GM18873 (cell line): ENCODE data around the gene KAZN.

Experiments used
- ATAC-seq: cut with Tn5 transposase; IDR thresholded peaks from one replicate; pipeline ENCODE4 v1.9.1; 2021; ENCODE audit warnings: mild to moderate bottlenecking, moderate library complexity, moderate number of reproducible peaks; ENCODE audit not compliant: unreplicated experiment, low FRiP score

Gene KAZN

GRCh38 chr1:14583788-14584187 is 14.7 kb upstream of the KAZN start:
- ATAC-seq: no peak

DNA sequence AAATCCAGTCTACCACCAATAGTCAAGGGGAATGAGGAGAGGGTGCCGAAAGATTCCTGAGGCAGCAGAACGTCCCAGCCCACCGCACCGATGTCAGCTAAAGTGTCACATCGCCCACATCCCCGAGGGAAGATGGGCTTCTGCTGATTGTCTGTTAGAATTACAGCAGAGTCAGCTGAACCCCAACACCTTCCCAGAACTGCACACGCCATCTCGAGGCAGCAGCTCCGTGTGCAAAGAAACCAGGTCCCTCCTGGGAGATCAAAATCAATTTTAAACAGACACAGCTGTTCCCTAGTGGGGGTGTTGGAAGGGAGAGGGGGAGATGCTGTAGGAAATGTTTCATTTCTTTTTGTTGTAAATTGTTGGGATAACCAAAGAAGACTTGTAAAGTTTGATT is 12.8 kb upstream of the KAZN start:
- no peak for ATAC-seq

GRCh38 chr1:14590411-14591180 is 7.9 kb upstream of the KAZN start:
- no peak for ATAC-seq

DNA sequence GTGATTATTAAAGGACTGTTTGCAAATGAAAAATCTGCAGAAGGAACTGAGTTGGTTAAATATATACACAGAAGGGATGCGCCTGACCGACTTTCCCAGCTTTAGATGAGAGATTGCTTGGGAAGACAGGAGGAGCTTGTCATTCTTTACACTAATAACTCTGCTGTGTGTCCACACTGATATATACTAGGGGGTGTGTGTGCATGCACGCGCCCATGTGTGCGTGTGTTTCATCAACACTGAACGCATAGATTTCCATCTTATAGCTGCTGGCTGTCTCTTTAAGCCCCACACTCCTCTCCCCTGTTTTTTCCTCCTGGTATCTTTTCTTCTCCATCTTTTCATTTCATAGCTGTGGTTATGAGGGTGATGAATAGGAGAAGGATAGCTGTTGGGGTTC is 6.9 kb upstream of the KAZN start:
- no peak for ATAC-seq

DNA sequence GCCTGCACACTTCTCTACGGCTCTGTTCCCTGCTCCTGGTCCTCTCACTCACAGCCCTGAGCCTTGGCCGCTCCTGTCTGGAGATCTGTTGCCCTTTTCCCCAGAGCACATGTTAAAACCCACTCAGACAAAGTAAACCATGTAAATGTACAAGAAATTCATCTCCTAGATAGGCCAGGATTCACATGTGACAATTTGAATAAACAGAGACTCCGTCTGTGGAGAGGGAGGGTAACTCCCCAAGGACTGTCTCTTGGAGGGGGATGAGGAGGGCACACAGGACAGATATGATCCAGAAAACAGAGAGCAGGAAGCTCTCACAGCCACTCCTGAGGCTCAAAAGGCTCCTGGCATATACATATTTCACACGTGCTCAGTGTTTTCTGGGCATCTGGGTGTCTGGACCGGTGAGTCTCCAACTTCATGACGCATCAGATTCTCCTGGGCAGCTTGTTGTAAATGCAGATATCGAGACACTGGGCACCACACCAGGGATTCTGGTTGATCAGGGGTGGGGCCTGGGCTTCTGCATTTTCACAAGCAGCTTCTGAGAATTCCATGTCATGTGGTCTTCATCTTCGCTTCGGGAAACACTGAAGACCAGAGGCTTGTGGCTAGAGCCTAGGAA is 6.4 kb upstream of the KAZN start:
- no peak for ATAC-seq

GRCh38 chr1:14593302-14593701 is 5.2 kb upstream of the KAZN start:
- no peak for ATAC-seq

DNA sequence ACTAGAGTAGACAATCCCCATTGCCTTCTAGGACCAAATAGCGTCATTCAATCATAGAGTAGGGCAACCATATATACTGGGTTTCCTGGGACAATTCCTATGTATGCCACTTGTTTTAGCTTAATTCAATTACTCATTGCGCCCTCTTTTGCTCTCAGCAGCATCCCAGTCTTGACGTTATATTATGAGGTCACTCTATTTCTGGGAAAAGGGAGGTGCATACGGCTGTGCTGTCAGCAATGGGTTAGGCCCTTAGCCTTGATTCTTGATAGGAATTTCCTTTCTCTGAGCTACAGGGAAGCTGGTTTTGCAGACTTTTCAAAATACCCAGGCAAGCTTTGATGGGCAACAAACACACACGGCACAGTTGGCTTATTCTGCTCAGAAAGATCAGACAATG is 4.4 kb upstream of the KAZN start:
- ATAC-seq: no peak

DNA sequence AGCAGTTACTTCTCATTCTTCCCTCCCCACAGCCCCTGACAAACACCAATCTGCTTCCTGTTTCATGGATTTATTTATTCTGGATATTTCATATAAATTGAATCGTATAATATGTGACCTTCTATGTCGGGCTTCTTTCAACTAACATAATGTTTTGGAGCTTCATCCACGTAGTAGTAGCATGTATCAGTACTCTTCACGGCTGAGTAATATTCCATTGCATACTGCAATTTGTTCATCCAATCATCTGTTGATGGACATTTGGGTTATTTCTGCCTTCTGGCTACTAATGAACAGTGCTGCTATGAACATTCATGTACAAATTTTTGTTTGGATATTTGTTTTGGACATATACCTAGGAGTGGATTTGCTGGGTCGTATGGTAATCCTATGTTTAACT is 1.9 kb upstream of the KAZN start:
- ATAC-seq: no peak

GRCh38 chr1:14597343-14598006 is 1.0 kb upstream of the KAZN start:
- ATAC-seq: no peak

GRCh38 chr1:14598007-14598497 is 433 bp upstream of the KAZN start:
- no peak for ATAC-seq

DNA sequence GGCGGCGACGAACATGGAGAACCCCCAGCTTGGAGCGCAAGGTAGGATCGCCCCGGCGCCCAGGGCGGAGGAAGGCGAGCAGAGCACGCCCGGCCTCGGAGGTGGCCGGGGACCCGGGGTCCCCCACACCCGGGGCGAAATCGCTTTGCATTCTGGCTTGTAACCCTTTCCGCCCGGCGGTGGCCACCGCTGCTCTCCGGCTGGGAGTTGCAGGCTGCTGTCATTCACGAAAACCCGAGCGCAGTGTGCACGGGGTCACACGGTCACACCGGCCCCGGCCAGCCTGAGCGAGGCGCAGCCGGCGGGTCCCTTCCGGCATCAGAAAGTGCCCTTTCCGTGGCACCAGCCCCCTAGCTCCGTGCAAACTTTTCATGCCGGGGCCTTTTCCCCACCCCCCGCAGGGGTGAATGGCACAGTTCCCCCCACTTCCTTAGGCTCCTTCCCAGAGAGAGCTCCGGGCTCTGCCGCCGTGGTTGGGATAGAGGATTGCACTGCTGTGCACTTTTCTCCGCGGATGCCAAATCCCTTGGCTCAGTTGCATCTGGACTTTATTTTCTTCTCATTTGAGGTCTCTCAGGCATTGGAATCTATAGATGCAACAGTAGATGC is 802 bp downstream of the KAZN start:
- ATAC-seq: no peak

DNA sequence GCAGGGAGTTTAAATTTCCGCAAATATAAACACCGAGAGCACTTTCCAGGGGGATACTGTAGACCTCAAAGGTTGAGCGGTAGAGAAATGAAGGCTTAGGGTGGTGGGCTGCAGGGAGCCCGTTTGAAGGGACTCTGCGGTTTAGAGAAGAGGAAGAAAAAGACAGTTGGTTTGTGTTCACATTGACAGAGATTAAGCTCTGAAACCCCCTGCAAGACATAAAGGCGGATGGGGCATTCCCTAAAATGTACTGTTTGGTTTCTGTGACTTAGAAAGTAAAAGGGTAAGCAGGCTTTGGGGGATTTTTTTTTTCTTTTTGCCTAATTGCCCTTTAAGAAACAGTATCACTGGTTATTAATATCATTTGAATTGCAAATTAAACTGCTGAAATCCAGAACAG is 1.3 kb downstream of the KAZN start:
- no peak for ATAC-seq

DNA sequence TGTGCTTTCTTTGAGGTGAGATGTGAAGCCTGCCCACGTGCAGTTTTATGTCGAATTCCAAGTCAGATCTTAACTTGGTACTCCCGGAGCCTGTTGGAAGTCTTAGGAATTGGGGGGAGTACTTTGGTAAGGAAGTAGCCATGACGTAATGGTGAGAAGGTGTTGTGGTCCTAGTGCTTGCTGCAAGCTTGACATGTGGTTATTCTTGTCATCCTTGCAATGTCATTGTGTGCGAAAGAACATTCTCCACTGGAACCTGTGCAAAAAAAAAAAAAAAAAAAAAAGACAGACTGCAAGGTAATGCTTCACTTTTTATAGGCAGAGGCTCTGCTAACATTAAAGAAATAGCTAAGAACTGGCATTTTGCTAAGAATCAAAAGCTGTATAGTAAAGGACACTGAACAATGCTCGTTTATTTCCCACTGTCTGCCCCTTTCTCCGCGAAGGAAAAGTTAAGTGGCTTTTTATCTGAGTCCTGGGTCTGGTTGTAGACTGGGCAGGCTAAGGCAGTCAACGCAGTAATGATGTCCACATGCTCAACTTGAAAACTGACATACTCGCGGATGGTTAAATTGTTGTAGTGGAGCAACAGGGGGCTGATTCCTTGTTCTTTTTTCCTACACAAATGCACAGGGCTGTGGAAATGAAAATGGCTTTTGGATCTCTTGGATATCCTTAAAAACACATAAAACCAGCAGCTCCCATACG is 2.1 kb downstream of the KAZN start:
- ATAC-seq: no peak

DNA sequence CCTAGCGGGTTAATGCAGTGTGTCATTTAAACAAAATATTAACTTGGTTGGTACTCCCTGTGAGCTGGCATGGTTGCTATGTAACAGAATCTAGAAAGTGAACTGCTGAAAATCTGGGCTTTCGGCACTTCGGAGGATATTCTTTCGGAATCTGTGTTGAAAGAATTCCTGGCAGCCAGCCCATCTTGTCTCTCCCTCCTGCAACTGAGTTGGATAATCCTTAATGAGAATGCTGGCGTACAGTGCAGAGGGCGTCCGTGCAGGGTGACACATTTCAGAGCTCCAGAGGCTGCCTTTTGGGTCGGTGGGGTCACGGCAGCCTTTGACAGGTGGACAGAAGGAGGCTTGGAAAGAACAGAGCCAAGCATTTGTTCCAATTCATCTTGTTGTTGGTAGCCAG is 3.7 kb downstream of the KAZN start:
- ATAC-seq: no peak

GRCh38 chr1:14603645-14604044 is 5.2 kb downstream of the KAZN start:
- ATAC-seq: no peak

- ATAC-seq: no peak
Measured at GRCh38 chr1:14604414-14604813, 5.9 kb downstream of the KAZN start.

DNA sequence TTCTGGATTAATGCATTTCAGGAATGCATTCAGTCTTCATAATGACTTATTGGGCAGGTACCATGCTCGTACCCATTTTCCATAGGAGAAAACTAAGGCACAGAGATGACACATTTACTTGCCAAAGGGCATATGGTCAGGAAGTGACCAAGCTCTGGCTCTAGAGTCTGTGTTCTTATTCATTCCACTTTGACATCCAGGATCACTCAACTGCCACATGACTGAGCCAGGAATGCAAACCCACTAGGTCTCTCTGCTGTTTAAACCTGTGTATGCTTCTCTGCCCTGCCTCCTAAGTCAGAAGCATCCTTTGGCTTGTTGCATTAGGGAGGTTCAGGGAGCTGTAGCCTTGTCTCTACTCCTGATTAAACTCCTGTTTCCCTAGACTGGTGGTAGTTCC is 7.5 kb downstream of the KAZN start:
- no peak for ATAC-seq

DNA sequence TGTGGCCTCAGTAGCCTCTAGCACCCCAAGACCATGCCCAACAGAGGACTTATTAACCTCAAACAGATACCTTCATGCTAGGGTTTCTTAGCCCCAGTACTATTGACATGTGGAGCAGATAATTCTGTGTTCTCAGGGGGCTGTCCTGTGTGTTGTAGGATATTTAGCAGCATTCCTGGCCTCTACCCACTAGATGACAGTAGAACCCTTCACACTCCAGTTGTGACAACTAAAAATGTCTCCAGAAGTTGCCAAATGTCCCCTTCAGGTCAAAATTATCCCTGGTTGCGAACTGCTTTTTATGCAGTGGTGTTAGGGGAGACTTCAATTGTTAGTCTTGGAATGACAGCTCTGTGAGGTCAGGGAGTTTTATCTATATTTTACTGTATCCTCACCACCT is 8.1 kb downstream of the KAZN start:
- ATAC-seq: no peak

DNA sequence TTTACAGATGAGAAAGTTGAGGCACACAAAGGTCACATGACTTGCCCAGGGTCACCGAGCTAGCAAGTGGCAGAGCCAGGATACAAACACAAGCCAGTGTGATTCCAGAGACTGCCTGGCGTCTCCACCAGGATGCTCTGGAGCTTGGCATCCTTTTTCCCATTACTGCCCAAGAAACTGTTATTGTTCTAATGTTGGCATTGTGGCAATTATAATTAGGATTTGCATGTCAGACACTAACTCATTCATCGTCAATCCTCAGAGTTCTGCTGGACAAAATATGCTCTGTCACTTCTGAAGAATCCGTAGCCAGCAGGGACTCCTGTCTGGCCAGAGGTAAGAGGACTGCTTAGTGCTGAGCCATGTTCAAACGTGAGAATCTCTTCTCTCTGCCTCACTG is 8.8 kb downstream of the KAZN start:
- no peak for ATAC-seq

- no peak for ATAC-seq
Measured at GRCh38 chr1:14608308-14608707, 9.8 kb downstream of the KAZN start.

- ATAC-seq: no peak
Measured at GRCh38 chr1:14610761-14611160, 12.3 kb downstream of the KAZN start.
